Activated T-helper 9 cell treated with anti-CD3 and anti-CD28 coated beads, Interleukin-2, amount 50 U/mL, for 16 hours (primary cell): ENCODE measurements around the gene STOML2.
A peak's percentile ranks its signal among the peaks of the same experiment; 100 is the strongest.

Experiments used
- DNase-seq: peaks from one replicate; pipeline ENCODE4 v3.0.0-alpha.2; 2020; ENCODE audit warnings: low read depth

The STOML2 gene

DNA sequence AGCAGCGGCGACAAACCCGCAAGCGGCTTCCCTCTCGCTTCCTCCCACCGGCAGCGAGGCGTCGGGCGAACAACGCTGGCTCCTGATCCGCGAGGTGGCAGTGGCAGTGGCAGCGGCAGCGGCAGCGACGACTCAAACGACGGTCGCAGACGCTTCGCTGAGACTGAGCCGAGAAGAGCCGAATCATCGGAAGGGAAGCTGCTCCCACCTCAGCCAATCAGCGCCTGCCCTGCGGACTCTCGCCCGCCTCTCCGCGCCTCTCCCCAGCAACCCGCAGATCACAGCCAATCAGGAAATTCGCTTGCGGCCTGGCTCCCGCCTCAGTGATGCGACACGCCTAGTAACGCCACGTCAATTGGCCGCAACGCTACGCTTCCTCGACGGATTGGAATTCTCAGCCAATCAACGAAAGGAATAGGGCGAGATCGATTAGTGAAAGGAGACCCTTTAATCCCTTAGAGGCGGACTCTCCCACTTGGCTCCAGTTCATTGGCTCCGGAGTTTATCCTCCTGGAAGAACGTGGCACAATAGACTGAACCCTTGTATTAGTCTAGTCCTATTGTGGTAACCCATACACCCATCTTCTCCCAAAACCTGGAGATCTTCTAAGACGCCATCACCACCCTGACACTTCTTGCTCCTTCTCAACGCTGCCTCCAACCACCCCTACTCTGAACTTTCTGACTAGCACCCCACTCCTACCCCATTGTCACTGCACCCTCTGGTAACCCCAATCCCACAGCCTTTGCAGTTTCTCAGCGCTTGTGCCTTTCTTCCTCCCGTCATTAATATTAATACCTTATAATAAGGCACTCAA, 30.3 kb downstream of the STOML2 start, which contains the start of gene VCP:
Gene VCP, minus strand, starts transcription at position 165 of the 818 bp plus-strand sequence. CDS start 272 bp downstream, outside the sequence.
- DNase-seq: peak; percentile 96

- DNase-seq: peak; percentile 61
Measured at GRCh38 chr9:35071814-35072460, 31.0 kb downstream of the STOML2 start.

DNA sequence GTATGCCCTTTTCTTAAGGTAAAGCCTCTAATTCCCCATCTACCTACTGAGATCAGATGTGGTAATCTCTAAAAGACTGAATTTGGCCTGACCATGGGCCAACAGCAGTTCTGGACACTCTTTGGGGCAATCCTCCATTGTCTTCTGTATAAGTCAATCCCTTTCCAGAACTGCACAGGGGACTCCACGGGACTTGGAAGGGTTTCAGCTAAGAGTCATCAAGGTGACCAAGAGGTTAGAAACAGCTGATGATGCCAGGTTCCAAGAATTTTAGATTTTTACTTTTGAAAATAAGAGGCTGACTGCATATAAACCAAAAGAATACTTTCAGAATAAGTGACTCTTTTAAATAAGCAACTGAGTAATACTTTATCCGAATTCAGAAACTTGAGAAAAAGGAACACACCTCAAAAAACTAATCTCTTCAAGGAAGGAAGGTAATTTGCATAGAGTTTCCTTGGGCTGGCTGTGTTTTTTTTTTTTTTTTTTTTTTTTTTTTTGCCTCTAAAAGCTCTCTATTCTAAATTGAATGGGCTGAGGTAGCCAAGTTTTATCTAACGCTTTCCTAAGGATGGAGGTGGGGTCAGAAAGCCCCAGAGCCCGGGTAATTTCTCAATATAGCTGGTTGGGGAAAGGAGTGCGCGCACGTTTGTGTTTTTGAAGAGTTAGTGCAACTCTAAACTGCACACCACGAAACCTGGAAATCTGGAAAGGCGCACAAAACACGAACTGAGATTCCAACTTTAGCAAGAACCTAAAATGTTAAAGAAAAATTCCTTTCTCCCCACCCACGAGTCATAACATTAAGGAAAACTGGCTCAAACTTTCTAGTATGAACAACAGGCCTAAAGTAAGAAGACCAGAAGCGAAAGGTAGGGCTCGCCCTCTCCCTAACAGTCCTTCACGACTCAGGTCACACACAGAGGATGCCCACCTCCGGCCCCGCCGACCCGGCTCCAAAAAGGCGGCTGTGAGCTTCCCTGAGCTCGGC, 31.8 kb downstream of the STOML2 start:
- no peak for DNase-seq

GRCh38 chr9:35069020-35069419, 33.9 kb downstream of the STOML2 start:
- no peak for DNase-seq

DNA sequence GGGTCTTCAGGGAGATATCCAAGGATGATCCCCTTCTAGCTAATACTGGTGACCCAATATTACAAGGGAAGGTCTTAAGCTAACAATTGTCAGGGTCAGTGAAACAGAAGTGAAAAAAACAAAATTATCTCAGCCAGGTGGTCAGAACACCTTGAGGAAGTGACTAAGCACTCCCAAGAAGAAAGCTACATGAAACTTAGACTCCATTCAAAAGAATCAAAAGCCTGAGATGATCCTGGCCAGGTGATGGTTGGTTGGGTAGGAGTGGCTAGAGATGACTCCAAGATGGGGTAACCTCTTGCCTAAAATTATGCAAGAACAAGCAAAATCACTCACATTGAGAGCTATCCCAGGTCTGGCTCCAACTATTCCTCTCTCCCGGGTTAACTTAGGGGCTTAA, 35.9 kb downstream of the STOML2 start:
- no peak for DNase-seq

GRCh38 chr9:35060548-35061207, 42.3 kb downstream of the STOML2 start:
- no peak for DNase-seq

DNA sequence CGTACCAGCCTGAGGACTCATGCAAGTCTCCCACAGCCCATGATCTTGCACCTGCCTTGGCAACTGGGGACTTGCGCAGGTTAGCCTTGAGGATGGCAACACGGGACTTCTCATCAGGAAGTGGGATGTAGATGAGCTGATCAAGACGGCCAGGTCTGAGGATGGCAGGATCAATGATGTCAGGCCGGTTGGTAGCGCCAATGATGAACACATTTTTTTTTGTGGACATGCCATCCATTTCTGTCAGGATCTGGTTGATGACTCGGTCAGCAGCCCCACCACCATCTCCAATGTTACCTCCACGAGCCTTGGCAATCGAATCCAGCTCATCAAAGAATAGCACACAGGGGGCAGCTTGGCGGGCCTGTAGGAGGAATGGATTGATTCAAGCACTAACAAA, 43.5 kb downstream of the STOML2 start:
- DNase-seq: no peak

- no peak for DNase-seq
Measured at GRCh38 chr9:35057271-35057620, 45.7 kb downstream of the STOML2 start.

DNA sequence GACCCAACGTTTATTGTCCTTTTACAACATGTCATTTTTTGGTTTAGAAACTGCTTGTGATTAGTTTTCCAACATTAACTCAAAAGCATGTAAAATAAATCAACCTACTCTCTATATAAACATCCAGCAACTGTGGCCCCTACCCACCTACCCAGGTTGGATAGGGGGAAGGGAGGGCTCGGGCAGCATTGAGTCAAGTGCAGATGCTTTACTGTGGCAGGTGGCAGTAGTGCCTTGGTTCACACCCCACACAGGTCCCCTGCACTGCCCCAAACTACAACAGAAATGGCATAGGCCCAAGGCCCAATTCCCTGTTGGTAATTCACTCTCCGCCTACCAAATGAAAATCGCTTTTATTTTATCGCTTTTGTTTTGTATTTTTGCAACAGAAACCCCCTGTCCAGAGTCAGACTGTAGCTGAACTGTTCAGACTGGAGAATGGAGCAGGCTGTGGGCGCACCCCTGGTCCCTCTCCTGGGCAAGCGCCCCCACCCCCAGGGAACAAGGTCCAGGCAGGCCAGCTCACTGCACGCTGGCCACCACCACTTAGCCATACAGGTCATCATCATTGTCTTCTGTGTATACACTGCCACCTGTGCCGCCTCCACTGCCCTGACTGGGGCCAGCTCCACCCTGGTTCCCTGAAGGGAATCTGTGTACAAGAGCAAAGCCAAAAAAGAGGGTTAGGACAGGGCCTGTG, 46.2 kb downstream of the STOML2 start:
- no peak for DNase-seq

GRCh38 chr9:35054871-35055644, 47.9 kb downstream of the STOML2 start:
- DNase-seq: no peak

- DNase-seq: no peak
Measured at GRCh38 chr9:35054185-35054835, 48.6 kb downstream of the STOML2 start.

DNA sequence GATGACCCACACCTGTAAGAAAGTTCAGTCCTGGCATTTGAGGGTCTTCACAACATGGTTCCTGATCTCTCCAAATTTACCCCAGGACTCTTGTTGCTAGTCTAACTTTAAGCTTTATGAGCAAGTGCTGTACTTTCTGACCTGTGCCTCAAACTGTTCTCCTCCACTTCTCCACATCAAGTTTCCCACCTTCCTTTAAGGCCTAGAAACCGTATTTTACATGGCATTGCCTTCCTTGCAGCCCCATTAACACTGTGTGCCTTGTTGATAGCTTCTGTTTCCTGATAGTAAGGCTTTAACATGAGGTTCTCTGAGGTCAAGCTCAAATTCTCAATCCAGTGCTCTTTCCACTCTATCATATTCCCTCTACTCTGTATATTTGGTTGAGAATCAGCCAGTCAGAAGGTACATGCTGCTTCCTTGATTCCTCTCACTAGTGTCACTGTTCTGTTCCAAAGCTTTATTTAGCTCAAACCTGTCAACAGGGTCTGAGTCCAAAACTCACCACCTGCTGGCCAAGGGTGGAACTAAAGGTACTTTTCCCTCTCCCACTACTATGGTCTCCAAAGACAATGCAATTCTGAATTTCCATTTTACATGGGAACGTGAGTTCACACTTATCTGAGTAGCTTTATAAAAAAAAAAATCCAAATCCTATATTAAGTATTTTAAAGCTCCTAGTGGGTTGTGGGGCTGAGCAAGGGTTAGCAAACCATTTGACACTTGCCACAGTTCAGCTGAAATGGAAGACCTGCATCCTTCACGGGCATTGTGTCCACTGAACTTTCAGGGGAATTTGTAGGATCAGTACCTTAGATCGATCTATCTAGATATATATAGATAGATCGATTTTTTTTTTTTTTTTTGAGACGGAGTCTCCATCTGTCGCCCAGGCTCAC, 51.6 kb downstream of the STOML2 start:
- peak; percentile 10 for DNase-seq
